DMS53 (cell line): ENCODE results near the gene KRT85.

Experiments used
- DNase-seq: peaks from one replicate; lab custom pipeline; 2025; lab: John Stamatoyannopoulos, UW

KRT85 gene

DNA sequence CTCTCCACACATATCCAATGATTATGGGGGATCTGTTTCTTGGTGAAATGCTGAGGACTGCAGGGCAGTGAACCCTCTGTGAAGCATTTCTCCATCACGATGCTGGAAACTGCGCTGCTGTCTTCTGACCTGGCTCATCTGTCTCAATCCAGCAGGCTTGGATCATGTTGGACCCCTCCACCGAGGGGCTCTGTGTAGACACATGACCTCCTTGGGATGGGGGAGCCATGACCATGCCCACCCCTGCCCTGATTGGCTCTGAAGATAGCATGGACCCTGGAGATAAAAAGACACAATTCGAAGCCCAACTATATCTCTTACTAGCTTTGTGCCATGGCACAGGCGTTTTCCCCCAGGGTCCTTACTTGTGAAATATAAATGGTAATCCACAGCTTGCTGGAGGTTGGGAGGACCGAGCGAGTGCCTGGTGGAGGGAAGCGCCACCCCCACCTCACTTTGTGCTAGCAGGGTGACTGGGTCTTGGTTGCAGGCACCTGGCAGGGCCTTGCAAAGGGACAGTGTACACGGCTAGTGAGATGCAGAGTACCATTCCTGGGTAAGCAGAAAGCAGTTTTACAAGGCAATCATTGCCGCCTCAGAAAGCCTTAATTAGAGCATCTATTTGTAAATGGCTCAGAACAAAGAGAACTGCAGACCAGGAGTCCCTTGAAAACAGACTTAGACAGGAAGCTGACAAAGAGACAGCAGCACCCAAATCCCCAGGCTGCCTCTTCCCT is 43.7 kb downstream of the KRT85 start:
- no peak for DNase-seq

DNA sequence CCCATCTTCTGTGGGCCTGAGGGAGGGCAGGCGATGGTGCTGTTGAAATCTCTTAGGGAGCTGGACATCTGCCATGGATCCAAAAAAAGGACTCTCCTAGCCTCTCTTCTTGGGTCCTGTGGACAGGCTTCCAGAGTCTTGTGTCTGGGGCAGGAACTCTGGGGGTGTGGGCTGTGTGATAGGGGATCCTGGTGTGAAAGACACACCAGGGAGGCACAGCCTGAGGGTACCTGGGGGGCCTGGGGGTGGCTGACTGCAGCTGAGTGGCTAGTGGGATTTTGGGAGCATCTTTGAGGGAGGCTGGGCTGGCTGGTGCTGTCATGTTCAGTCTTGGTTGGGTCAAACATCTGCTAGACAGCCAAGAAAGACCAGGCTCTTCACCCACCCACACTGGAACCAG is 44.3 kb downstream of the KRT85 start:
- DNase-seq, result no peak

DNA sequence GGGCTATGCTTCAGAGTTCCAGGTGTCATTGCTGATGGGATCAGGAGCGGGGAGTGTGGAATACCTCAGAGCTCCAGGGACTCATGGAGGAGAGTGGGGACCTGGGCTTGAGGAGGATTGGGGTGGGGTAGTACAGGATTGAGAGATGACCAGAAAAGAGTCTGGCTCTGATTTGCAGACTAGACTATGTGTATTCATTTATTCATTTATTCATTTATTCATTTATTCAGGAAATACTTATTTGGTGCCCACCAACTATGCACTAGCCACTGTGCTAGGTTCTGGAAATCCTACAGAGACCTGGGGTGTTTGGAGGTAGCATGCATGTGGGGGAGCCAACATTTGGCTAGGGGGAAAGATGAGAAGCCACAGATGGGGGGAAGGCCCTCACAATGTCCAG is 45.2 kb downstream of the KRT85 start:
- DNase-seq, result no peak

DNA sequence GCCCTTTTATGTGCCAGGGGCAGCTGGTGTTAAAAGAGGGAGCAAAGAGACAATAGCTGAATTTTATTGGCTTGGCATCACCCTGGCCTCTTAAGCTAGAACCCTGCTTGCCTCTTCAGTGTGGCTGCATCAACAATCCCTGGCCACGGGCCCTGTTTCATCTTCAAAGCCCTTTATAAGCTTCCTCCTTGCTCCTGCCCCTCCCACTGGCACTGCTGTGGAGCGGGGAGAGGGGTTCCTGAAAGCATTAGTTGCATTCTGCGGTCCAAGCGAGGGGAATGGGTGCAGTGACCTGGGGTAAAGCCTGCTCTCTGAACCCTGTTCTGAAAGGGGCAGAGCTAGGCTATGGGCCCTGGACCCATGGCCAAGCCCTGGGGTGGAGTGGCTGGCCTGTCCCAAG is 45.9 kb downstream of the KRT85 start:
- DNase-seq, result no peak

GRCh38 chr12:52320784-52321400 is 46.4 kb downstream of the KRT85 start, which contains the start of gene KRT83:
Gene KRT83 (minus strand): TSS chr12:52321398. CDS start chr12:52321335, 63 bp downstream.
- DNase-seq, result no peak

GRCh38 chr12:52319097-52319496 is 48.2 kb downstream of the KRT85 start:
- peak; percentile 71 for DNase-seq

DNA sequence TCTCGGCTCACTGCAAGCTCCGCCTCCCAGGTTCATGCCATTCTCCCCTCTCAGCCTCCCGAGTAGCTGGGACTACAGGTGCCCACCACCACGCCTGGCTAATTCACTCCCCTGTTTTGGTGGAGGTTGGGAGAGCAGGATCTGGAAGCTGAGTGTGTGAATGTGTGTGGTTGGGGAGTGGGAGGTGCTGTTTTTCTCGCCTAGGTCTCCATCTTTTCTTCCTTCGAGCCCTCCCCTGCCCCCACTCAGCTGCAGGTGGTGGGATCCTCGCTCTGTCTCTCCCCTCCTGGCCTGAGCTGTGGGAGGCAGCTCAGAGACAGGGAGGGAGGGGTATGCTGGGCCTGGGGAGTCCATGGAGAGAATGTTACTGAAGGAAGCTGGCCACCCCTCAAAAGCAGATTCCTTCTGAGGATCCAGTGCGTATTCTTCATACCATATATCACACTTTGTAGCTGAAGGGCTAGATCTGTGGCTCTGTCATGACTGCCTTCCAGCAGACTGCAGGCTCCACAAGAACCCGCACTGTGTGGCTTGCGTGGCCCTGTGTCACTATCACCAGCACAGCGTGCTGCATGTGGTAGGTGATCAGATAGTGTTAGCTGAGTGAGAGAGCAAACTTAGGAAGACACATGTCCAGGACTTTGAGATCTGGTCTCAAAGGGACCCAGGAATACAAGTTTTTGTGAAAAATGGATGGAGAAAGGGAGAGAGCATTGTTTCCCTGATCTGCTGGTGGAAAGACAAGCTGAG is 48.9 kb downstream of the KRT85 start:
- no peak for DNase-seq

GRCh38 chr12:52317468-52318052 is 49.7 kb downstream of the KRT85 start:
- no peak for DNase-seq

GRCh38 chr12:52316701-52317100 is 50.6 kb downstream of the KRT85 start:
- no peak for DNase-seq

DNA sequence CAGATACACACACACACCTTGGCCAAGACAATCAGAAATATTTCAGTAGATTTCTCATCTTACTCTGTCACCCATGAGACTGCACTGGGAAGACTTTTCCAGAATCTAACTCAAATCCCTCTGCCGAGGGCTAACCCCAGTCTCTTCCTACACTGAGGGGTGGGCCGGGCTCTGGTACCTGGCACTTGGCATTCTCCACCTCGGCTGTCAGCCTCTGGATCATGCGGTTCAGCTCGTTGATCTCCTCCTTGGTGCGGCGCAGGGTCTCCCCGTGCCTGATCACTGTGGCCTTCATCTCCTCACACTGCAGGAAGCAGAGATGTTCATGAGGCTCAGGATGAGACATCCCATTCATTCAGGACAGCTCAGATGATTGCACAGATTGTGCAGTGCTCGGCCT is 51.0 kb downstream of the KRT85 start:
- no peak for DNase-seq

GRCh38 chr12:52315721-52316120 is 51.6 kb downstream of the KRT85 start:
- DNase-seq, result peak; percentile 62

DNA sequence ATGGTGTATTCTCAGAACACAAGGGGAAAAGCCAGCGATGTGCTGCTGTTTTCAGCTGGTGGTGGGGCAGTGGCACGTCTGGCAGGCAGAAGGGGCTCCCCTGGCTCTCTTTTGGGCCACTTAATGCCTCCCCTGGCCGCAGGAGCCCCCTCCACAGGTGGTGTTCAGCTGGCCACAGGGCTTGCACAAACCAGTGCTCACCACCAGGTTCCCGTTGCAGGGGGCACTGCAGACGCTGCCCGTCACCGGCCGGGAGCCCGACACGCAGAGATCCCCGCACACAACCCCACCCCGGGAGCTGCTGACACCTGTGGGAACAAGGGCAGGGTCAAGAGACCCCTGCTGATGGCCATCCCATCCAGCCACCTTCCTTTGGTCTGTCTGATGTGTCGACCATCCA is 52.8 kb downstream of the KRT85 start:
- no peak for DNase-seq

DNA sequence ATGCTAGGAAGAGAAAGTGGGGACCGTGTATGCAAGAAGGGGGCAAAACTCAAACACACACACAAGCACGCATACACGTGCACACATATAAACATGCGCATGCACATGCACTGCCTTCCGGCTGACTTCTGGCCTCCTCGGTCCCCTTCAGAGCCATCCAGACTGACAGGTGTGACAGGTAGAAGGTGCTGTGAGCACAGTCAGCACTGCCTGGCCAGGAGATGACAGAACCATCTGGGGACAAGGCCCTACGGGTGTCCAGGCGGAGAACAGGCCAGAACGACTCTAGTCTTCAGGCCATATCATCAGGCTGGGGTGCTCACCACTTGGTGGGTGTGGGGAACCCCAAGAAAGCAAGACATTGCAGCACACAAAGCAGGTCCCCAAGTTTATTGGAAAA is 53.4 kb downstream of the KRT85 start:
- peak; percentile 16 for DNase-seq

DNA sequence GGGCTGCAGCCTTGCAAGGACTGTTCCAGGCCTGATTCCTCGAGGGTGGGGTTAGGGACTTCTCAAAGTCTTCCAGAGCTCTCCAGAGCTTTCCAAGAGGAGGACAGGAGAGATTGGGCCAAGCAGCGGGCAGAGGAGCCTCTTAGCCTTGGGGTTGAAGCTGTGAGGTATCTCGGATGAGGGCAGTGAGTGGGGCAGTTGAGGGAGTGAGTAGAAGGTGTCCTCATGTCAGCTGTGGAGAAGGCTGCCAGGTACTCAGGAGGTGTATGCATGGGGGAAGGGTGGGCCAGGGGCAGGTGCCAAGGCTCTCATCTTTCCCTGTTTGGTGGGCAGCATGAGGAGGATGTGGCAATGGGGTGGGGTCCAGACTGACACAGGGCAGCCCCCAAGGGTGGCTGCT is 53.8 kb downstream of the KRT85 start:
- DNase-seq, result no peak

GRCh38 chr12:52312086-52312485 is 55.2 kb downstream of the KRT85 start:
- no peak for DNase-seq

DNA sequence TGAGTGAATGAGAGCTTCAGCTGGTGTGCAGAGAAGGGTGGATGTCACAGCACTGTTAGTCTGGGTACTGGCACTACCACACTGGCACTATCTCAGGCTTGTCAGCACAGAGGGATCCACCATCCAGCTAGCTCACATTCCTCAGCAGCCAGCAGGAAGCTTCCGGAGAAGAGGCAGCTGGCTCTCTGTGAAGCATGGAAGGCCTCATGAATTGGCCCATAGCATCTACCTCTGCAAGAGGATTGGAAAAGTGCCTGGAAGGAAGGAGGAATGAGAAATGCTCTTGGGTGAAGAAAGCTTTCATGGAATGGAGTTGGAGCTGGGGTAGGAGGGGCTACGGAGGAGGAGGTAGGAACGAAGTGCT is 56.0 kb downstream of the KRT85 start:
- no peak for DNase-seq

DNA sequence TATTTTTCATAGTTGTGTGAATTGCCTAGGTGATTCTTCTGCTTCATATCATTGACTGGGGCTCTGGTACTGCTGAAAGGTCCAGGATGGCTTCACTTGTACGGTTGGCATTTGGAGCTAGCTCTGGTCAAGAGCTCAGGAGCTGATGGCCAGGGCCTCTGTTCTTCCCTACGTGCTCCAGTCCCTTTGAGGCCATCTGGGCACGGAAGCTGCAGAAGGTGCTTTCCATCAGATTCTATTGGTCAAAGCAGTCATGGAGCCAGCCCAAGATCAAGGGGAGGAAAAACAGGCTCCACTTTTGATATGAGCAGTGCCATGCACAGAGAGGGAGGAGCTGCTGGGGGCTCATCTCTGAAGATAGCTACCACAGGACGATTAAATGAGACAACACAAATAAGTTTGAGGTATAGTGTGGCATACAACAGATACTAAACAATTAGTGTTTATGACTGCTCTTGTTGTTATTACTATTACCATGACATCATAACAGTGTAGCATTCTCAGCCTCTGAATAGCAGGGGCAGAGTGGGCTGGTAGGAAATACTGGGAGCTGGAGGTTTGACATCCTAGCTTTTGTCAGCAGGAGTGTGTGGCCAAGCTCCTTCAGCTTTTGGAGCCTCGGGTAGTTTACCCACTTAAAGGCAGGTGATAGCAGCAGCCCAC is 56.5 kb downstream of the KRT85 start:
- peak; percentile 27 for DNase-seq
